Activated gamma-delta T cell treated with anti-CD3 and anti-CD28 coated beads, Interleukin-2, amount 50 U/mL, for 16 hours (primary cell): ENCODE results near the gene NEDD4.
"Not testable (repeated sequence)": the region's sequence is repeated elsewhere in the genome, so short reads cannot be mapped to it uniquely, and the experiment has no call there.

ENCODE experiments used
- DNase-seq: peaks from one replicate; pipeline ENCODE4 v3.0.0-alpha.2; 2020; ENCODE audit warnings: low read depth

NEDD4 gene

GRCh38 chr15:56004281-56004680, 10.9 kb upstream of the NEDD4 start:
- not testable (repeated sequence) for DNase-seq

DNA sequence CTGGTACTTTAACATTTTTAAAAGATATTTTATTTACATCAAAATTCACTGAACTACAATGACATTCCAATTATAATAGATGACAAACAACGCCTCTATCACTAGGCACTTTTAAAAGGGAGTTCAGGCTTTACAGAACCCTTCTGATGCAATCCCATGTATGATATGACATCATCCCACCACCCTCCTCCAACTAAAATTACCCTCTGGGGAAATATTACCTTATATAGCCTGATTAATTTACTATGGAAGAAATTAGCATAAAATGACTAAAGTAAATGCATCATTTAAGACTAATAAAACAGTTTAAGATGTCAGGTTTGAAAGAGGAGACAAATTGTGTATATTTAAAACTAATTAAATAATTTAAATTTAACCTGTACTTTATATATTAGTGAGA, 10.4 kb upstream of the NEDD4 start:
- not testable (repeated sequence) for DNase-seq

DNA sequence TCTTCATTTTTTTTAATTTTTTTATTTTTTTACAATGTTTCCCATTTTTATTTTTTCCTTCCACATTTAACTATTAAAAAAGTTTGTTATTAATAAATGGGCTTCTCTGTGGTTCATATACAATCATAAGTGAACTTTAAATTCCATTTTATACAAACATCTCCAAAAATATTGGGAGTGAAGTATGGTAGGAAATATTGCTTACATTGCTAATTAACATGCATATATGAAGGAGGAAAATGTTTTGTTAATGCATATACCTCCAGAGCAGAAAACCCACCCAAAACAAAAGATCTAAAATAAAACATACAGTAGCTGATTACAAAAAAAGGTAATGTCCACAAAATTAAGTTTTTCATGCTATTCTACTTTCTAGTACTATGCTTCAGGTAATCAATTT, 9.9 kb upstream of the NEDD4 start:
- not testable (repeated sequence) for DNase-seq

GRCh38 chr15:56001471-56002078, 8.2 kb upstream of the NEDD4 start:
- DNase-seq, result no peak

- no peak for DNase-seq
Measured at GRCh38 chr15:55999658-56000057, 6.2 kb upstream of the NEDD4 start.

DNA sequence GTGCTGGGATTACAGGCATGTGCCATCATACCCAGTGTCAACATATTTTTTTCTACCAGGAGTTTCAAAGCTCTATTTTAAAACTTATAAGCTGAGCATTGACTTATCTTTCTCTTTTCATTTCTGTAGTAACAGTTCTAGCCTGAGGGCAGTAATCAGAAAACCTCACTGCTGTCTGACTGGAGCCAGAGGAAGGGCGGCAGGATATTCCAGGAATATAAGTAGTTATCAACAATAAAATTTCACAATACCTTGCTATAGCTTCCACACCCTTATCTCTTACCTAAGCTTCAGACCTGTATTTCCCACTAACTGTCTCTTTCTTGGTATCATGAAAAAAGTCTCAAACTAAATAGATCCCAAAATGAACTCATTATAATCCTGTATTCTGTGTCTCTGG, 5.1 kb upstream of the NEDD4 start:
- DNase-seq, result no peak

DNA sequence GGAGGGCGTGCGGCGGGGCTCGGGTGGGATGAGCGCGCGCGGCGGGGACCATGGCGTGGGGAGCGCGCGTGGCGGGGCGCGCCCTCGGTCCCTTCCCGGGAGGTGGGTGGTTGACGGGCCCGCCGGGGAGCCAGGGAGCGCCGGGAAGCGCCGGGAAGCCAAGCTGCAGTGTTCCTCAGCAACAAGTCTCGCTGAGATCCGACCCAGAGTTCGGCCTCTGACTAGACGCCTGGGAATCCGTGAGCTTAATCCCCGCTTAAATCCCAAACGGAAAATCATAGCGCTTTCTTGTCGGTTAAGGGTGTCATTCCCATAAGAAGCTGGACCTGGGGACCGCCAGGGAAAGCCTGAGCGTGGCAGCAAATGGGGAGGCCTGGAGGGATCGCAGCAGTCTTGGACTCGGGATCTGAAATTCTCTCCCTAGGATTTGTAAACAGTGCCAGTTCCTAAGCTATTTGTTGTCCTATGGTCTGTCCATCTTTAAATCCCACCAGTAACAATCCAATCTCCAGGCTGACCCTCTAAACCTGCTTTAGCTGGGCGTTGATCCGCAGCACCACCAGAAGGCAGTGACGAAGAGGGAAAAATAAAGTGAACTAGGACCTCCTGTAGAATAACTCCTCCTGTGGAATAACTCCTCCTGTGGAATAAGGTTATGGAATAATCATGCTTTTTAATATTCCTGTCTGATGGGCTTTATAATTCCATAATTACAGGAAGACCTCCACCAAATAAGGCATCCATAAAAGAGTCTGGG, 570 bp upstream of the NEDD4 start:
- no peak for DNase-seq

GRCh38 chr15:55992769-55993110, 672 bp downstream of the NEDD4 start:
- no peak for DNase-seq

GRCh38 chr15:55991802-55992768, 1.3 kb downstream of the NEDD4 start:
- DNase-seq, result no peak

DNA sequence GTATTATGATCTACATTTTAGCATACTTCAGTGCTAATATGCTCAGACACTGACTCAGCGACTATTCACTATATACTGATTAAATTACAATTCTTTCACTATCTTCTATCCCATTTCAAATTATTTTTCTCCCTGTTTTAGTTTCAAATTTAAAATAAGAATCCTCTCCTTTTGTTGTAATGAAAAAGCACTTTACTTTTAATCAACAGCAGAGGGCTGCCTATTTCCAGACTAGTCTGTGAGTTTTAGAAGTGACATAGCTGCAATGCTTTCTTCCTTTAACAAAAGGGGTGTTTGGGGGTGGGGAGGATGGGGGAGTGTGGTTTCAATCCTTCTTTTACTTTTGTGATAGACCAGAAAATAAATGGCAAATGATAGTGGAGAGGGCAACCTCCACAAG, 2.4 kb downstream of the NEDD4 start:
- no peak for DNase-seq

GRCh38 chr15:55990516-55990915, 2.9 kb downstream of the NEDD4 start:
- DNase-seq, result no peak

GRCh38 chr15:55989383-55989782, 4.0 kb downstream of the NEDD4 start:
- no peak for DNase-seq

- no peak for DNase-seq
Measured at GRCh38 chr15:55981582-55982249, 11.7 kb downstream of the NEDD4 start.

- DNase-seq, result no peak
Measured at GRCh38 chr15:55980511-55980910, 12.9 kb downstream of the NEDD4 start.

DNA sequence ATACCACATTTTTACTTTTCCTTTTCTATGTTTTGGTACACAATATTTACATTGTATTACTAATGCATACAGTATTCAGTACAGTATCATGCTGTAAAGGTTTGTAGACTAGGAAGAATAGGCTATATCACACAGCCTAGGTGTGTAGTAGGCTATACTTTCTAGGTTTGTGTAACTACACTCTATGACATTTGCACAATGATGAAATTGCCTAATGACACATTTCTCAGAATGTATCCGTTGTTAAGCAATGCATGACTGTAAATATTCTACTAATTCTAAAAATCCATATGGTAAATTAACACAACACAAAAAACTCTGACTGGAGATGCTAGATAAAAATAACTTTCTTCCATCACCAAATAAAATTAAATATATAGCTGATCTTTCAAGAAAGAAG, 16.2 kb downstream of the NEDD4 start:
- DNase-seq, result no peak

DNA sequence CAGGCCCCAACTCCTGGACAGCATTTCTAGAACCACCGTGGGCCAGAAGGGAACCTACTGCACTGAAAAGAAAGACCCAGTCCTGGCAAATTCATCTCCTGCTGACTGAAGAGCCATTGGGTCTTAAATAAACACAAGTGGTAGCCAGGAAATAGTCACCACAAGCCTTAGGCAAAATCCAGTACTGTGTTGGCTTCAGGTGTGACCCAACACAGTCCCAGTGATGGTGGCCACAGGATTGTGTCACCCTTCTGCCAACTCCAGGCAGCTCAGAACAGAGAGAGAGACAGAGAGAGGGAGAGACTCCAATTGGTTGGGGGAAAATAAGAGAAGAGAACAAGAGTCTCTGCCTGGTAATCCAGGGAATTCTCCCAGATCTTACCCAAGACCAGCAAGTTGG, 23.1 kb downstream of the NEDD4 start:
- DNase-seq, result no peak

DNA sequence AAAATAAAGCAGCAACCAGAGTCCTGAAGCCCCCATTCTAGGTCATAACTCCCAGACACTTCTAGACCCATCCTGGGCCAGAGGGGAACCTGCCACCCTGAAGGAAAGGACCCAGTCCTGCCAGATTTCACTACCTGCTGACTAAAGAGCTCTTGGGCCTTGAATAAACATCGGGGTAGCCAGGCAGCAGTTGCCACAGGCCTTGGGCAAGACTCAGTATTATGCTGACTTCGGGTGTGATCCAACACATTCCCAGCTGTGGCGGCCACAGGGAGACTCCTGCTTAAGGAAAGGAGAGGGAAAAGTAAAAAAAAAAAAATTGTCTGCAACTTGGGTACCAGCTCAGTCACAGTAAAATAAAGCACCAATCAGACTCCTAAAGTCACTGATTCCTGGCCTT, 23.8 kb downstream of the NEDD4 start:
- DNase-seq, result no peak

GRCh38 chr15:55968923-55969322, 24.5 kb downstream of the NEDD4 start:
- DNase-seq, result no peak

DNA sequence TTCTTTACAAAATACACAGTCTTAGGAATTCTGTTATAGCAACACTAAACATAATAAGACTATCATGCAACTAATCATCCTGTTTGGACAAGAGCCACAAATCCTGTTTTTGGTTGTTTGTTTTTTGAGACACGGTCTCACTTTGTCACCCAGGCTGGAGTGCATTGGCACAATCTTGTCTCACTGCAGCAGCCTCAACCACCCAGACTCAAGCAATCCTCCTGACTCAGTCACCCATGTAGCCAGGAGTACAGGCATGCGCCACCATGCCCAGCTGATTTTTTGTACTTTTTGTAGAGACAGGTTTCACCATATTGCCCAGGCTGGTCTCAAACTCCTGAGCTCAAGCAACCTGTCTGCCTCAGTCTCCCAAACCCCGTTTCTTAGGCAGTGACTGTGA, 28.3 kb downstream of the NEDD4 start:
- no peak for DNase-seq

DNA sequence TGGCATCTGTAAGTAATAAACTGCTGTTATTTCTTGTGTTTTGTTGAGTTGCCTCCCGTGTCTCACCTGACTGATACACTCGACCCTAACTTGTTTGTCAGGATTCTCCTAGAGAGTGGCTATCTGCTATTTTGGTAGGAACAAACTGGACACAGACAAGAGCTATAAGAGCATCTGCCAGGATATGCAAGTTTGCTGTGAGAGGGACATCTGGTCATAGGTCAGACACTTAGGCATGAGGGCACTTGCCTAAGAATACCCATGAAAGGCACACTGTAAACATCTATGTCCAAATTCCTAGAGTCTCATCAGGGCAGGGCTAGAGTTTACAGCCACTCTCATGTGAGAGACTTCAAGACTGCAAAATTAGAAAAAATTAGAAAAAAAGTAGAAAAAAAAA, 32.5 kb downstream of the NEDD4 start:
- no peak for DNase-seq

- no peak for DNase-seq
Measured at GRCh38 chr15:55959744-55960447, 33.5 kb downstream of the NEDD4 start.

DNA sequence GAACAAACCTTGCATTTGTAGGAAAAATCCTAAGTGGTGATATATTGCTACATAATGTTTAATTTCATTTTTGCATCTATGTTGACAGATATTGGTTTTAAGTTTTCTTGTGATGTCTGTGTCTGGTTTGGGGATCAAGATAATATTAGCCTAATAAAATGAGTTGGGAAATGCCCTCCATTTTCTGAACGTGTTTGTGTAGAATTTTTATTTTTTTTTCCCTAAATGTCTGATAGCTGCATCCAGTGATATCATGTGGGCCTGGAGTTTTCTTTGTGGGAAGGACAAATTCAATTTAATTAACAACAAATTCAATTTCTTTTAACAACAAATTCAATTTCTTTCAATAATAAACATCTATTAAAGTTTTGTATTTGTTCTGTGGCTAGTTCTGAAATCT, 35.1 kb downstream of the NEDD4 start:
- DNase-seq, result no peak
